Fibroblast of lung (primary cell): ENCODE measurements around the gene FGGY. TPM values are rescaled to one million over a fixed set of nuclear protein-coding genes. Genes with fewer than 3 reads are reported as not detected.

Source experiments
- DNase-seq, 2 donors: peaks; one replicate each; pipeline versions ENCODE4 v3.0.0 to v3.0.0-alpha.2; 2010; ENCODE audit warnings: low read depth in 2 of 2
- H2AFZ ChIP-seq: 2 replicates; pipeline ENCODE4 v1.5.1; 2012; ENCODE audit warnings: low read length, control low read depth, inconsistent platforms
- H3K27ac ChIP-seq: 2 replicates; pipeline ENCODE4 v1.5.1; 2011; ENCODE audit warnings: low read length, control low read depth; ENCODE audit not compliant: insufficient read depth
- H3K27me3 ChIP-seq: 2 replicates; pipeline ENCODE4 v1.5.1; 2011; ENCODE audit warnings: mild to moderate bottlenecking, low read length; ENCODE audit not compliant: control insufficient read depth, insufficient read depth
- H3K36me3 ChIP-seq: 2 replicates; pipeline ENCODE4 v1.5.1; 2011; ENCODE audit warnings: low read length; ENCODE audit not compliant: control insufficient read depth, insufficient read depth
- H3K4me1 ChIP-seq: 2 replicates; pipeline ENCODE4 v1.5.1; 2011; ENCODE audit warnings: low read length; ENCODE audit not compliant: control insufficient read depth, insufficient read depth; ENCODE audit errors: extremely low read depth
- H3K4me2 ChIP-seq: 2 replicates; pipeline ENCODE4 v1.5.1; 2011; ENCODE audit warnings: low read length, control low read depth; ENCODE audit not compliant: insufficient read depth; ENCODE audit errors: extremely low read depth
- H3K4me3 ChIP-seq, 4 experiments: fragments of 200-600 bp in 1 of 4; sonication (generic) in 1 of 4; replicated peaks in 1 of 4; 2 replicates each; pipeline ENCODE4 v1.5.1; 2011 to 2016; ENCODE audit warnings: low read length in 4 of 4, low read depth in 3 of 4, mild to moderate bottlenecking in 3 of 4, control low read depth in 2 of 4, inconsistent platforms in 1 of 4, mixed read lengths in 1 of 4; ENCODE audit not compliant: insufficient read depth in 1 of 4; ENCODE audit errors: control extremely low read depth in 1 of 4
- H3K79me2 ChIP-seq: 2 replicates; pipeline ENCODE4 v1.5.1; 2012; ENCODE audit warnings: mild to moderate bottlenecking, low read length, inconsistent platforms; ENCODE audit not compliant: control insufficient read depth, insufficient read depth
- H3K9ac ChIP-seq: 2 replicates; pipeline ENCODE4 v1.5.1; 2011; ENCODE audit warnings: mild to moderate bottlenecking, low read length, control low read depth; ENCODE audit not compliant: insufficient read depth
- H3K9me3 ChIP-seq: 2 replicates; pipeline ENCODE4 v1.5.1; 2012; ENCODE audit warnings: low read depth, low read length; ENCODE audit not compliant: control insufficient read depth, insufficient read depth
- H4K20me1 ChIP-seq: 2 replicates; pipeline ENCODE4 v1.5.1; 2011; ENCODE audit warnings: low read length; ENCODE audit not compliant: control insufficient read depth, insufficient read depth; ENCODE audit errors: extremely low read depth
- CTCF ChIP-seq, 2 donors: IDR thresholded peaks in 1 of 2; conservative IDR thresholded peaks in 1 of 2; 1 replicate in 1 of 2; 2 replicates in 1 of 2; pipeline ENCODE4 v1.5.1; 2011 to 2012; ENCODE audit warnings: low read length in 2 of 2, control low read depth in 1 of 2, inconsistent platforms in 1 of 2, low read depth in 1 of 2, mild to moderate bottlenecking in 1 of 2
- EZH2 ChIP-seq: IDR thresholded peaks from 2 replicates; pipeline ENCODE4 v1.5.1; 2012; ENCODE audit warnings: low read length, control low read depth, mild to moderate bottlenecking; ENCODE audit errors: missing control alignments
- polyA plus RNA-seq, 2 donors: library from polyadenylated mRNA; depleted of rRNA in 1 of 2; stranded (reverse) in 1 of 2; unstranded in 1 of 2; fragments of >200 nt; gene quantifications; 2 replicates each; pipeline ENCODE4 v1.2.1, GENCODE V29; 2011 to 2012; ENCODE audit warnings: missing spikeins in 1 of 2
- total RNA-seq: library from RNA; depleted of rRNA; stranded (reverse); fragments of >200 nt; gene quantifications from 2 replicates; pipeline ENCODE4 v1.2.1, GENCODE V29; 2014

The FGGY gene
- total and polyA plus RNA-seq, 2 donors (not counting 1 experiment from before 2014, with no cell fraction given): 9.5 to 32.4 TPM

- Histone ChIP-seq H3K4me3 (no peak overlapping the region), H3K27me3 (no peaks in the 10 kb centered on the region), H3K4me1 (no peaks in the 10 kb centered on the region), H3K27ac (no peak overlapping the region), H2AFZ (no peak overlapping the region), H3K9ac (no peak overlapping the region), H3K36me3 (no peaks in the 10 kb centered on the region), H3K9me3 (no peaks in the 10 kb centered on the region), H3K4me2 (no peak overlapping the region), H3K79me2 (no peaks in the 10 kb centered on the region), H4K20me1 (no peaks in the 10 kb centered on the region)
- TF ChIP-seq EZH2 (no peak), CTCF (conservative IDR thresholded peaks at IDR 0.05 in 1 of 2, IDR thresholded peaks at IDR 0.05 in 1 of 2; ENCODE audit: low read depth in 1 of 2, low read length in 2 of 2) (no peak)
- DNase-seq: peak in 1 of 2 donors; percentile 36
Measured at GRCh38 chr1:59431566-59432294, 134.8 kb downstream of the FGGY start.

DNA sequence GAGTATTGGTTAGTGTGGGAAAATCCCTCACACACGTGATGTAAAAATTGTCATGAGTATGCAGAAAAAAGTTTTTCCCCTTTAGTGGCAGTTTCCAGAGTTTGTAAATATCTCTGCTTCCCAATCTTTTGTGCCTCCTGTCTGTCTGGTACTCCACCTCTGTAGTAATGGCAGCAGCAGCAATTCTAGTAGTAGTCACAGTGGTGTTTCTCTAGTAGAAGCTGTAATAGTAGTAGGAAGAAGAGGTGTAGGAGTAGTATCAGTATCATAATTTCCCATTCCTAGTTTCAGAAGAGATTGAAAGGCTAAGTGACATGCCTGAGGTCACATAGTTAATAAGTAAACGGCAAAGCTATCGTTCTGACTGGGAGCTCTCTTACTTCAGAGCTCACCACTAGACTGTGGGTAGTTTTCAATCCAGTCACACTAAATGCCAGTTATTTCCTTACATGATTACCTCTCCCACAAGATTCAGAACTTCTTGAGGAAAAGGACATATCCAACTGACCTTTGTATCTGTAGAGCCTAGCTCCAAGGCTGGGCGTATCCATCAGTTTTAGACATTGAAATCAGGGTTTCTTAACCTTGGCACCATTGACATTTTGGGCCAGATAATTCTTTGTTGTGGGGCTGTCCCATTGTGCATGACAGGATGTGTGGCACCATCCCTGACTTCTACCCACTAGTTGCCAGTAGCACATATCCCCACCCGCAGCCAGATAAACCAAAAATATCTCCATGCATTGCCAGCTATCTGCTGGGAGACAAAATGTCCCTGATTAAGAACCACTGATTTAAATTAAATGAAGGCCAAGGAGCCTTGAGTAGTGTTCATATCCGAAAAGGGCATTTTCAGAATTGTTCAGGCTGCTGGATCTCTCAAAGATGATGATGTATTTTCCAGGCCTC lies 135.9 kb downstream of the FGGY start:
- TF ChIP-seq EZH2: no peak
- TF ChIP-seq CTCF (conservative IDR thresholded peaks at IDR 0.05 in 1 of 2, IDR thresholded peaks at IDR 0.05 in 1 of 2; ENCODE audit: low read depth in 1 of 2, low read length in 2 of 2): no peak
- Histone ChIP-seq H3K27ac (no peak overlapping the region), H3K9me3 (no peaks in the 10 kb centered on the region), H3K9ac (no peak overlapping the region), H4K20me1 (no peaks in the 10 kb centered on the region), H3K4me3 (no peak overlapping the region), H3K79me2 (no peaks in the 10 kb centered on the region), H3K36me3 (no peaks in the 10 kb centered on the region), H2AFZ (no peak overlapping the region), H3K4me1 (no peaks in the 10 kb centered on the region), H3K4me2 (no peak overlapping the region), H3K27me3 (no peaks in the 10 kb centered on the region)
- no peak for DNase-seq

GRCh38 chr1:59433440-59433813 lies 136.5 kb downstream of the FGGY start:
- Histone ChIP-seq H3K9me3 (no peaks in the 10 kb centered on the region), H3K9ac (no peak overlapping the region), H3K4me1 (no peaks in the 10 kb centered on the region), H3K27ac (no peak overlapping the region), H4K20me1 (no peaks in the 10 kb centered on the region), H3K4me2 (no peak overlapping the region), H3K4me3 (no peak overlapping the region), H3K36me3 (no peaks in the 10 kb centered on the region), H2AFZ (no peak overlapping the region), H3K79me2 (no peaks in the 10 kb centered on the region), H3K27me3 (no peaks in the 10 kb centered on the region)
- peak in 1 of 2 donors; percentile 63 for DNase-seq
- TF ChIP-seq EZH2 (no peak), CTCF (conservative IDR thresholded peaks at IDR 0.05 in 1 of 2, IDR thresholded peaks at IDR 0.05 in 1 of 2; ENCODE audit: low read depth in 1 of 2, low read length in 2 of 2) (no peak)
